ENCODE results near the gene SAXO2. TPM values are rescaled to one million over a fixed set of nuclear protein-coding genes. Genes with fewer than 3 reads are reported as not detected.
"Not testable (repeated sequence)": the region's sequence is repeated elsewhere in the genome, so short reads cannot be mapped to it uniquely, and the experiment has no call there.

Gene SAXO2
- total and polyA plus RNA-seq, 2 donors (not counting 1 experiment from before 2014, with no cell fraction given) = 0.36 to 0.66 TPM

- H3K9me3 ChIP-seq (ENCODE audit: control insufficient read depth, insufficient read depth, low read depth, low read length) = no peaks in the 10 kb centered on the region
- H3K4me3 ChIP-seq (replicated peaks in 1 of 4; ENCODE audit: control extremely low read depth in 1 of 4, insufficient read depth in 1 of 4, low read depth in 3 of 4, low read length in 4 of 4) = no peak overlapping the region
- no peak for DNase-seq (ENCODE audit: low read depth in 2 of 2)
- no peak overlapping the region for H3K4me2 ChIP-seq (ENCODE audit: extremely low read depth, insufficient read depth, low read length)
- no peak overlapping the region for H3K27ac ChIP-seq (ENCODE audit: insufficient read depth, low read length)
- TF ChIP-seq, protein P1, sequence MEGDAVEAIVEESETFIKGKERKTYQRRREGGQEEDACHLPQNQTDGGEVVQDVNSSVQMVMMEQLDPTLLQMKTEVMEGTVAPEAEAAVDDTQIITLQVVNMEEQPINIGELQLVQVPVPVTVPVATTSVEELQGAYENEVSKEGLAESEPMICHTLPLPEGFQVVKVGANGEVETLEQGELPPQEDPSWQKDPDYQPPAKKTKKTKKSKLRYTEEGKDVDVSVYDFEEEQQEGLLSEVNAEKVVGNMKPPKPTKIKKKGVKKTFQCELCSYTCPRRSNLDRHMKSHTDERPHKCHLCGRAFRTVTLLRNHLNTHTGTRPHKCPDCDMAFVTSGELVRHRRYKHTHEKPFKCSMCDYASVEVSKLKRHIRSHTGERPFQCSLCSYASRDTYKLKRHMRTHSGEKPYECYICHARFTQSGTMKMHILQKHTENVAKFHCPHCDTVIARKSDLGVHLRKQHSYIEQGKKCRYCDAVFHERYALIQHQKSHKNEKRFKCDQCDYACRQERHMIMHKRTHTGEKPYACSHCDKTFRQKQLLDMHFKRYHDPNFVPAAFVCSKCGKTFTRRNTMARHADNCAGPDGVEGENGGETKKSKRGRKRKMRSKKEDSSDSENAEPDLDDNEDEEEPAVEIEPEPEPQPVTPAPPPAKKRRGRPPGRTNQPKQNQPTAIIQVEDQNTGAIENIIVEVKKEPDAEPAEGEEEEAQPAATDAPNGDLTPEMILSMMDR (conservative IDR thresholded peaks at IDR 0.05 in 1 of 2, IDR thresholded peaks at IDR 0.05 in 1 of 2; ENCODE audit: low read depth in 1 of 2, low read length in 2 of 2) = no peak
- no peak for TF ChIP-seq EZH2 (IDR thresholded peaks at IDR 0.05; ENCODE audit: low read length, missing control alignments)
- H3K27me3 ChIP-seq (ENCODE audit: control insufficient read depth, insufficient read depth, low read length) = no peaks in the 10 kb centered on the region
- no peak overlapping the region for H3K9ac ChIP-seq (ENCODE audit: insufficient read depth, low read length)
- H2AFZ ChIP-seq (ENCODE audit: low read length) = no peak overlapping the region
- H3K79me2 ChIP-seq (ENCODE audit: control insufficient read depth, insufficient read depth, low read length) = no peaks in the 10 kb centered on the region
- no peaks in the 10 kb centered on the region for H3K4me1 ChIP-seq (ENCODE audit: control insufficient read depth, extremely low read depth, insufficient read depth, low read length)
- H4K20me1 ChIP-seq (ENCODE audit: control insufficient read depth, extremely low read depth, insufficient read depth, low read length) = no peaks in the 10 kb centered on the region
- H3K36me3 ChIP-seq (ENCODE audit: control insufficient read depth, insufficient read depth, low read length) = no peaks in the 10 kb centered on the region
These were observed 45.1 kb downstream of the SAXO2 start for GRCh38 chr15:82307714-82308081.

- Histone ChIP-seq H3K27ac (ENCODE audit: insufficient read depth, low read length) (no peak overlapping the region), H3K79me2 (ENCODE audit: control insufficient read depth, insufficient read depth, low read length) (no peaks in the 10 kb centered on the region), H3K4me3 (replicated peaks in 1 of 4; ENCODE audit: control extremely low read depth in 1 of 4, insufficient read depth in 1 of 4, low read depth in 3 of 4, low read length in 4 of 4) (no peak overlapping the region), H3K36me3 (ENCODE audit: control insufficient read depth, insufficient read depth, low read length) (no peaks in the 10 kb centered on the region), H2AFZ (ENCODE audit: low read length) (no peak overlapping the region), H3K9me3 (ENCODE audit: control insufficient read depth, insufficient read depth, low read depth, low read length) (no peaks in the 10 kb centered on the region), H4K20me1 (ENCODE audit: control insufficient read depth, extremely low read depth, insufficient read depth, low read length) (no peaks in the 10 kb centered on the region), H3K9ac (ENCODE audit: insufficient read depth, low read length) (no peak overlapping the region), H3K4me1 (ENCODE audit: control insufficient read depth, extremely low read depth, insufficient read depth, low read length) (no peaks in the 10 kb centered on the region), H3K27me3 (ENCODE audit: control insufficient read depth, insufficient read depth, low read length) (no peaks in the 10 kb centered on the region), H3K4me2 (ENCODE audit: extremely low read depth, insufficient read depth, low read length) (no peak overlapping the region)
- TF ChIP-seq, protein P1 (conservative IDR thresholded peaks at IDR 0.05 in 1 of 2, IDR thresholded peaks at IDR 0.05 in 1 of 2; ENCODE audit: low read depth in 1 of 2, low read length in 2 of 2) = no peak
- TF ChIP-seq EZH2 (IDR thresholded peaks at IDR 0.05; ENCODE audit: low read length, missing control alignments) = no peak
- no peak for DNase-seq (ENCODE audit: low read depth in 2 of 2)
These were observed 47.2 kb downstream of the SAXO2 start for GRCh38 chr15:82309802-82310201.

- not testable (repeated sequence) for H2AFZ ChIP-seq (ENCODE audit: low read length); H3K79me2 ChIP-seq (ENCODE audit: control insufficient read depth, insufficient read depth, low read length); DNase-seq (ENCODE audit: low read depth in 2 of 2); H4K20me1 ChIP-seq (ENCODE audit: control insufficient read depth, extremely low read depth, insufficient read depth, low read length); H3K27me3 ChIP-seq (ENCODE audit: control insufficient read depth, insufficient read depth, low read length); H3K27ac ChIP-seq (ENCODE audit: insufficient read depth, low read length); H3K9ac ChIP-seq (ENCODE audit: insufficient read depth, low read length); H3K36me3 ChIP-seq (ENCODE audit: control insufficient read depth, insufficient read depth, low read length); H3K4me2 ChIP-seq (ENCODE audit: extremely low read depth, insufficient read depth, low read length); H3K9me3 ChIP-seq (ENCODE audit: control insufficient read depth, insufficient read depth, low read depth, low read length); H3K4me3 ChIP-seq (replicated peaks in 1 of 4; ENCODE audit: control extremely low read depth in 1 of 4, insufficient read depth in 1 of 4, low read depth in 3 of 4, low read length in 4 of 4); H3K4me1 ChIP-seq (ENCODE audit: control insufficient read depth, extremely low read depth, insufficient read depth, low read length)
These were observed 48.7 kb downstream of the SAXO2 start for GRCh38 chr15:82311321-82311720.

All from fibroblast of lung (primary cell).